A673 (cell line): ENCODE data around the gene LRRC2. TPM values are rescaled to one million over a fixed set of nuclear protein-coding genes. Genes with fewer than 3 reads are reported as not detected.

Source experiments
- BruUV-seq: library from RNA; stranded (reverse); fragments of 400-500 nt; replicated peaks from 2 replicates; lab custom pipeline; 2021; lab: Mats Ljungman, UMichigan
- CTCF ChIA-PET: fragments of 300-600 bp; sonication (Branson Sonifier 250); formaldehyde crosslinking; loops from one replicate; lab custom pipeline; 2022; ENCODE audit warnings: antibody characterized with exemption; lab: Charles Lee
- POLR2A ChIA-PET: fragments of 300-600 bp; sonication (Branson Sonifier 250); formaldehyde crosslinking; loops from one replicate; lab custom pipeline; 2022; ENCODE audit warnings: antibody characterized with exemption; ENCODE audit not compliant: low non-redundant PET; lab: Charles Lee
- DNase-seq: peaks from one replicate; pipeline ENCODE4 v3.0.0-alpha.2; 2015; ENCODE audit warnings: low spot score
- H3K27ac ChIP-seq: fragments of 200-600 bp; sonication (generic); 2 replicates; pipeline ENCODE4 v1.5.1; 2016; ENCODE audit warnings: mixed run types, low read depth, mild to moderate bottlenecking, mixed read lengths, antibody characterized with exemption, low read length; ENCODE audit not compliant: poor library complexity, severe bottlenecking
- H3K27me3 ChIP-seq: fragments of 200-600 bp; sonication (generic); replicated peaks from 2 replicates; pipeline ENCODE4 v1.6.1; 2017; ENCODE audit warnings: mixed run types, low read depth, mild to moderate bottlenecking, mixed read lengths, antibody characterized with exemption, low read length; ENCODE audit not compliant: insufficient read depth, poor library complexity
- H3K36me3 ChIP-seq: fragments of 200-600 bp; sonication (generic); 2 replicates; pipeline ENCODE4 v1.6.1; 2016; ENCODE audit warnings: mixed run types, mild to moderate bottlenecking, mixed read lengths, antibody characterized with exemption, low read length; ENCODE audit not compliant: insufficient read depth, poor library complexity, severe bottlenecking
- H3K4me1 ChIP-seq: fragments of 200-600 bp; sonication (generic); 2 replicates; pipeline ENCODE4 v1.6.1; 2017; ENCODE audit warnings: mixed run types, mild to moderate bottlenecking, mixed read lengths, antibody characterized with exemption, low read length; ENCODE audit not compliant: insufficient read depth, poor library complexity, severe bottlenecking
- H3K4me3 ChIP-seq: fragments of 200-600 bp; sonication (generic); 2 replicates; pipeline ENCODE4 v1.5.1; 2016; ENCODE audit warnings: low read depth, mixed run types, mild to moderate bottlenecking, mixed read lengths, low read length; ENCODE audit not compliant: poor library complexity, severe bottlenecking
- H3K9me3 ChIP-seq: fragments of 200-600 bp; sonication (generic); 2 replicates; pipeline ENCODE4 v1.6.1; 2016; ENCODE audit warnings: mixed run types, low read depth, mild to moderate bottlenecking, mixed read lengths, antibody characterized with exemption, low read length; ENCODE audit not compliant: poor library complexity, severe bottlenecking
- EZH2 ChIP-seq: fragments of 200-600 bp; sonication (generic); IDR thresholded peaks from 2 replicates; pipeline ENCODE4 v1.6.1; 2017; ENCODE audit warnings: borderline replicate concordance, low read depth, mild to moderate bottlenecking, mixed read lengths, antibody characterized with exemption, low read length; ENCODE audit not compliant: poor library complexity, severe bottlenecking
- intact Hi-C: fragments of 100-400 bp; cut with micrococcal nuclease; formaldehyde crosslinking; loops from one replicate; pipeline ENCODE4 v1.10.0; 2022; ENCODE audit not compliant: unreplicated experiment
- total RNA-seq: library from RNA; stranded (reverse); gene quantifications from 2 replicates; pipeline ENCODE4 v1.2.3, GENCODE V29; 2021
- TF ChIP-seq, protein P1 (sequence below): fragments of 300-800, 200-600 bp; sonication (generic); conservative IDR thresholded peaks from 2 replicates; pipeline ENCODE4 v1.5.1; 2017; ENCODE audit warnings: low read depth, mild to moderate bottlenecking, antibody characterized with exemption, low read length, moderate library complexity, mixed read lengths

LRRC2 gene
- total RNA-seq, 1 experiment from 2014 or later, result 0.28 TPM

DNA sequence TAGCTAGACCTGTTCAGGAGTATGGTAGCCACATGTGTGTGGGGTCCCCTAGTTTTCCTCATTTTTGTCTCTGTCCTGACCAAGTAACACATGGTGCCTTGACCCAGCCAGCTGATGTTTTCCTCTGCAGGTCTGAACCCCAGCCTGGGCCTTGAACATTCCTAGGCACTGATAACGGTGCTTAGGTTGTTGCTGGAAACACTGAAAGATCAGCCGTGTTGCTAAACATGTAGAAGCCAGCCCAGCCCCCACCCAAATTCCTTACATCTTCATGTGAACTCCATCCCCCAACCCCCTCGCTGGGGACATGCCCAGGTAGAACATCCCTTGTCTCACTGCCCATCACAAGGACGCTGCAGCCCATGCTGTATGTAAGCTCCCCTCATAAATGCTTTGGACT is 49.6 kb downstream of the LRRC2 start:
- BruUV-seq, result no TSS peak
- POLR2A ChIA-PET, result no interaction called here
- CTCF ChIA-PET, result no interaction called here
- TF ChIP-seq EZH2, result no peak
- TF ChIP-seq, protein P1, sequence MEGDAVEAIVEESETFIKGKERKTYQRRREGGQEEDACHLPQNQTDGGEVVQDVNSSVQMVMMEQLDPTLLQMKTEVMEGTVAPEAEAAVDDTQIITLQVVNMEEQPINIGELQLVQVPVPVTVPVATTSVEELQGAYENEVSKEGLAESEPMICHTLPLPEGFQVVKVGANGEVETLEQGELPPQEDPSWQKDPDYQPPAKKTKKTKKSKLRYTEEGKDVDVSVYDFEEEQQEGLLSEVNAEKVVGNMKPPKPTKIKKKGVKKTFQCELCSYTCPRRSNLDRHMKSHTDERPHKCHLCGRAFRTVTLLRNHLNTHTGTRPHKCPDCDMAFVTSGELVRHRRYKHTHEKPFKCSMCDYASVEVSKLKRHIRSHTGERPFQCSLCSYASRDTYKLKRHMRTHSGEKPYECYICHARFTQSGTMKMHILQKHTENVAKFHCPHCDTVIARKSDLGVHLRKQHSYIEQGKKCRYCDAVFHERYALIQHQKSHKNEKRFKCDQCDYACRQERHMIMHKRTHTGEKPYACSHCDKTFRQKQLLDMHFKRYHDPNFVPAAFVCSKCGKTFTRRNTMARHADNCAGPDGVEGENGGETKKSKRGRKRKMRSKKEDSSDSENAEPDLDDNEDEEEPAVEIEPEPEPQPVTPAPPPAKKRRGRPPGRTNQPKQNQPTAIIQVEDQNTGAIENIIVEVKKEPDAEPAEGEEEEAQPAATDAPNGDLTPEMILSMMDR, result no peak
- DNase-seq, result no peak
- Histone ChIP-seq H3K27me3 (no peaks in the 10 kb centered on the region), H3K4me1 (no peaks in the 10 kb centered on the region), H3K27ac (no peak overlapping the region), H3K36me3 (no peaks in the 10 kb centered on the region), H3K9me3 (no peaks in the 10 kb centered on the region), H3K4me3 (no peak overlapping the region)
- intact Hi-C loops, result no loop called here

DNA sequence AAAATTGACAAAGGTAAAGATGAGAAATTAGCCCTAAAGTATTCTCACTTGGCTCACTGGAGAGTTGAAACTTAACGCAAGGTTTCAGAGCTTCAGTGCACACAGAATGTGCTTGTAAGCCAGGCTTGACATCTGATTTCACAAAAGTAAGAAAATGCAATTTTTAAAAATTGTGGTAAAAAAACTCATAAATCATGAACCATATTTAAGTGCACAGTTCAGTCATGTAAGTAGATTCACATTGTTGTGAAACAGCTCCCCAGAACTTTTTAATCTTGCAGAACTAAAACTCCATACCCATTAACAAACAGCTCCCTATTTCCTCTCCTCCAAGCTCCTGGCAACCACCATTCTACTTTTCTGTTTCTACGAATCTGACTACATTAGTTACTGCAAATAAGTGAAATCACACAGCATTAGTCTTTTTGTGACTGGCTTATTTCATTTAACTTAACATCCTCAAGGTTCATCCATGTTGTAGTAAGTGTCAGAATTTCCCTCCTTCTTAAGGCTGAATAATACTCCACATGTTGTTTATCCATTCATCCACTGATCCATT is 53.8 kb downstream of the LRRC2 start:
- intact Hi-C loops, result no loop called here
- Histone ChIP-seq H3K9me3 (no peaks in the 10 kb centered on the region), H3K4me1 (no peaks in the 10 kb centered on the region), H3K36me3 (no peaks in the 10 kb centered on the region), H3K27me3 (no peaks in the 10 kb centered on the region), H3K27ac (no peak overlapping the region), H3K4me3 (no peak overlapping the region)
- DNase-seq, result no peak
- TF ChIP-seq, protein P1, result no peak
- no peak for TF ChIP-seq EZH2
- ChIA-PET POLR2A (no interaction called here), CTCF (no interaction called here)
- BruUV-seq, result no TSS peak

DNA sequence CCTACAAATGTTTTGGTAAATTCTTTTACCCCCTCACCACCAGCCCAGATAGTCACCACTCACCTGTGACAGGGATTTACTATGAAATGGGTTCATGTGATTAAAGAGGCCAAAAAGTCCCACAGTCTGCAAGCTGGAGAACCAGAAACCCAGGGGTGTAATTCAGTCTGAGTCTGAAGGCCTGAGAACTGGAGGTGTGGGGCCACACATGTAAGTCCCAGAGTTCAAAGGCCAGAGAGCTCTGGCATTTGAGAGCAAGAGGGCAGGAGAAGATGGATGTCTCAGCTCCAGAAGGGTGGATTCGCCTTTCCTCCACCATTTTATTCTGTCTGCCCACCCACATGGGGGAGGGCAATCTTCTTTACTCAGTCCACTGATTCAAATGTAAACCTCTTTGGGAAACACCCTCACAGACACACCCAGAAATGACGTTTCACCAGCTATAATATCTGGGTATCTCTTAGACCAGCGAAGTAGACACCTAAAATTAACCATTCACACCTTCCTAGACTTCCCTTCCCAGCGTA is 56.4 kb downstream of the LRRC2 start:
- CTCF ChIA-PET, result interaction anchor here (1.4 kb wide), 1 partner anchor 21 kb away, joined by 5 read pairs; no protein-coding TSS in a partner anchor
- Histone ChIP-seq H3K4me3 (no peak overlapping the region), H3K36me3 (no peaks in the 10 kb centered on the region), H3K9me3 (no peaks in the 10 kb centered on the region), H3K4me1 (no peaks in the 10 kb centered on the region), H3K27ac (no peak overlapping the region), H3K27me3 (no peaks in the 10 kb centered on the region)
- intact Hi-C loops, result no loop called here
- POLR2A ChIA-PET, result no interaction called here
- DNase-seq, result no peak
- BruUV-seq, result no TSS peak
- no peak for TF ChIP-seq EZH2
- TF ChIP-seq, protein P1, result no peak
